CD14-positive monocyte (primary cell): ENCODE results near the gene PDE1C. TPM values are rescaled to one million over a fixed set of nuclear protein-coding genes. Genes with fewer than 3 reads are reported as not detected.

ENCODE experiments used
- DNase-seq, 3 donors: peaks; one replicate each; pipeline ENCODE4 v3.0.0-alpha.2; 2011 to 2022
- H2AFZ ChIP-seq: 2 replicates; pipeline ENCODE4 v1.6.0; 2012; ENCODE audit warnings: mild to moderate bottlenecking, low read depth, low read length, inconsistent platforms; ENCODE audit not compliant: insufficient read depth, poor library complexity, severe bottlenecking
- H3K27ac ChIP-seq, 2 donors: 1 replicate in 1 of 2; 2 replicates in 1 of 2; pipeline ENCODE4 v1.5.1; 2012 to 2013; ENCODE audit warnings: low read length in 2 of 2, control low read depth in 1 of 2, inconsistent platforms in 1 of 2, low read depth in 1 of 2, mild to moderate bottlenecking in 1 of 2
- H3K27me3 ChIP-seq, 2 donors: one replicate each; pipeline versions ENCODE4 v1.6.0 to v1.6.1; 2011 to 2013; ENCODE audit warnings: low read length in 2 of 2; ENCODE audit not compliant: control insufficient read depth in 2 of 2, insufficient read depth in 2 of 2
- H3K36me3 ChIP-seq, 2 donors: replicated peaks in 1 of 2; 1 replicate in 1 of 2; 2 replicates in 1 of 2; pipeline versions ENCODE4 v1.5.1 to v1.6.1; 2012 to 2013; ENCODE audit warnings: low read length in 2 of 2, control low read depth in 1 of 2, inconsistent platforms in 1 of 2, mild to moderate bottlenecking in 1 of 2; ENCODE audit not compliant: insufficient read depth in 2 of 2, control insufficient read depth in 1 of 2
- H3K4me1 ChIP-seq, 2 donors: 1 replicate in 1 of 2; 2 replicates in 1 of 2; pipeline versions ENCODE4 v1.5.1 to v1.6.1; 2012 to 2013; ENCODE audit warnings: low read length in 2 of 2, control low read depth in 1 of 2, inconsistent platforms in 1 of 2, mild to moderate bottlenecking in 1 of 2, moderate library complexity in 1 of 2; ENCODE audit not compliant: insufficient read depth in 2 of 2, control insufficient read depth in 1 of 2
- H3K4me2 ChIP-seq: replicated peaks from 2 replicates; pipeline ENCODE3; 2012; ENCODE audit warnings: low read length, moderate library complexity, mild to moderate bottlenecking; ENCODE audit not compliant: poor library complexity, severe bottlenecking; ENCODE audit errors: extremely low read depth
- H3K4me3 ChIP-seq, 3 experiments: fragments of 200-600 bp in 1 of 3; sonication (generic) in 1 of 3; replicated peaks in 1 of 3; 1 replicate in 2 of 3; 2 replicates in 1 of 3; pipeline ENCODE4 v1.5.1; 2011 to 2013; ENCODE audit warnings: low read length in 3 of 3, mild to moderate bottlenecking in 3 of 3, control low read depth in 2 of 3, low read depth in 2 of 3, inconsistent platforms in 1 of 3, moderate library complexity in 1 of 3
- H3K79me2 ChIP-seq: 2 replicates; pipeline ENCODE4 v1.6.0; 2012; ENCODE audit warnings: mild to moderate bottlenecking, control low read depth, inconsistent platforms, low read length, moderate library complexity; ENCODE audit not compliant: insufficient read depth
- H3K9ac ChIP-seq: 2 replicates; pipeline ENCODE4 v1.6.0; 2017; ENCODE audit warnings: low read length, mild to moderate bottlenecking; ENCODE audit not compliant: insufficient read depth, poor library complexity, severe bottlenecking
- H3K9me3 ChIP-seq, 2 donors: replicated peaks in 1 of 2; 1 replicate in 1 of 2; 2 replicates in 1 of 2; pipeline versions ENCODE4 v1.5.1 to v1.6.1; 2012 to 2013; ENCODE audit warnings: low read length in 2 of 2, control low read depth in 1 of 2; ENCODE audit not compliant: control insufficient read depth in 1 of 2, insufficient read depth in 1 of 2
- H4K20me1 ChIP-seq: 2 replicates; pipeline ENCODE4 v1.6.0; 2012; ENCODE audit warnings: mild to moderate bottlenecking, low read length, control low read depth, moderate library complexity; ENCODE audit not compliant: insufficient read depth
- H3K27ac Mint-ChIP-seq, 7 donors: one replicate each; pipeline ENCODE4 v1.8.0; 2020; ENCODE audit warnings: mild to moderate bottlenecking in 7 of 7, mixed read lengths in 7 of 7, moderate library complexity in 6 of 7, inconsistent platforms in 2 of 7
- H3K27me3 Mint-ChIP-seq, 3 donors: one replicate each; pipeline ENCODE4 v1.8.0; 2021 to 2022; ENCODE audit warnings: low read depth in 3 of 3, mild to moderate bottlenecking in 3 of 3, mixed read lengths in 3 of 3, moderate library complexity in 3 of 3, inconsistent platforms in 1 of 3
- H3K36me3 Mint-ChIP-seq, 2 donors: one replicate each; pipeline ENCODE4 v1.8.0; 2020; ENCODE audit warnings: mixed read lengths in 2 of 2, inconsistent platforms in 1 of 2, mild to moderate bottlenecking in 1 of 2
- H3K4me1 Mint-ChIP-seq: one replicate; pipeline ENCODE4 v1.8.0; 2020; ENCODE audit warnings: mild to moderate bottlenecking, mixed read lengths
- H3K4me3 Mint-ChIP-seq, 2 donors: one replicate each; pipeline ENCODE4 v1.8.0; 2020; ENCODE audit warnings: mild to moderate bottlenecking in 2 of 2, mixed read lengths in 2 of 2, moderate library complexity in 1 of 2
- H3K9me3 Mint-ChIP-seq, 7 donors: one replicate each; pipeline ENCODE4 v1.8.0; 2020 to 2022; ENCODE audit warnings: mixed read lengths in 7 of 7, mild to moderate bottlenecking in 6 of 7, moderate library complexity in 6 of 7, inconsistent platforms in 2 of 7
- CTCF ChIP-seq: fragments of 200-600 bp; IDR thresholded peaks from one replicate; pipeline ENCODE4 v1.8.0; 2022; ENCODE audit warnings: antibody characterized with exemption, mild to moderate bottlenecking
- WGBS: methylation state at CpG from one replicate; pipeline ENCODE4 v1.1.5; 2013; ENCODE audit warnings: missing lambda C conversion rate; ENCODE audit not compliant: insufficient coverage; 5-methylcytosine and 5-hydroxymethylcytosine counted together
- intact Hi-C, 2 donors: fragments of 100-400 bp; cut with micrococcal nuclease; formaldehyde crosslinking; loops; one replicate each; pipeline versions ENCODE4 v1.15.0 to v1.15.1; 2023
- polyA plus RNA-seq, 3 donors: library from polyadenylated mRNA; depleted of rRNA in 1 of 3; unstranded in 2 of 3; stranded (reverse) in 1 of 3; fragments of 300-500 nt in 2 of 3; fragments of >200 nt in 1 of 3; fragmentation: Illumina TruSeq in 2 of 3; gene quantifications; 1 replicate in 2 of 3; 2 replicates in 1 of 3; pipeline ENCODE4 v1.2.3, GENCODE V29; 2012 to 2021

PDE1C gene
- polyA plus RNA-seq, 3 donors: not detected

DNA sequence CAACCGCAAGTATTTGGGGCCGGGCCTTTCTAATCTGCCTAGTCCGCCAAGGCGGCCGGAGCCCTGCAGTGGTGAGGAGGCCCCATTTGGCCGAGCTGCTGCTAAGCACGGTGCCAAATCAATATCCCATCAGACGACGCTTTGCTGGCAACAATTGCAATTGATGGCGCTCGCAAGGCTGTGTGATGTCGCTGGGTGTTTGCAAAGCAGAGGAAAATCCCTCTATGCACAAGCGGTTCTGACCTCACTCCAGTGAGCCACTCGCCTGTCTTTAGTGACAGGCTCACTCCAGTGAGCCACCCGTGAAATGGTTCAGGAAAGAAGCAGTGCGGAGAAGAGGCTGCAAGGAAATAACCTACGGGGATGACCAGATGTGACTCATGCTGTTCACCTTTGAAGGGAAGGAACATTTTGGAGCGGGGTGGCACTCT, 18.3 kb upstream of the PDE1C start:
- TF ChIP-seq CTCF: no peak
- no peak overlapping the region for H3K4me3 Mint-ChIP-seq
- H3K36me3 ChIP-seq: no peaks in the 10 kb centered on the region
- H3K79me2 ChIP-seq: no peaks in the 10 kb centered on the region
- H3K9ac ChIP-seq: no peak overlapping the region
- no peaks in the 10 kb centered on the region for H3K36me3 Mint-ChIP-seq
- H3K9me3 ChIP-seq: no peaks in the 10 kb centered on the region
- peaks cover 0 to 2% (median 0%) of the 10 kb centered on the region in 3 donors for H3K27me3 Mint-ChIP-seq
- H3K4me3 ChIP-seq: no peak overlapping the region
- H3K27me3 ChIP-seq: no peaks in the 10 kb centered on the region
- no peak overlapping the region for H2AFZ ChIP-seq
- intact Hi-C loops: no loop called here
- 96% methylated on average over 16 of the region's 18 CpGs for WGBS
- H3K4me1 Mint-ChIP-seq: no peaks in the 10 kb centered on the region
- H3K9me3 Mint-ChIP-seq: peaks cover 0 to 14% (median 0%) of the 10 kb centered on the region in 7 donors
- H3K4me2 ChIP-seq: no peak overlapping the region
- H3K27ac ChIP-seq: no peak overlapping the region
- H4K20me1 ChIP-seq: no peaks in the 10 kb centered on the region
- no peak for DNase-seq
- no peaks in the 10 kb centered on the region for H3K4me1 ChIP-seq
- H3K27ac Mint-ChIP-seq: no peak overlapping the region

- Histone ChIP-seq H3K27me3 (no peaks in the 10 kb centered on the region), H3K9ac (no peak overlapping the region), H3K79me2 (no peaks in the 10 kb centered on the region), H3K4me2 (no peak overlapping the region), H3K4me1 (no peaks in the 10 kb centered on the region), H3K4me3 (no peak overlapping the region), H3K27ac (no peak overlapping the region), H3K9me3 (peaks cover 0 to 3% of the 10 kb centered on the region in 2 donors), H2AFZ (no peak overlapping the region), H3K36me3 (no peaks in the 10 kb centered on the region), H4K20me1 (no peaks in the 10 kb centered on the region)
- intact Hi-C loops: no loop called here
- Mint-ChIP-seq H3K27me3 (peaks cover 1 to 2% (median 1%) of the 10 kb centered on the region in 3 donors), H3K9me3 (peaks cover 2 to 13% (median 7%) of the 10 kb centered on the region in 7 donors), H3K4me1 (no peaks in the 10 kb centered on the region), H3K4me3 (no peak overlapping the region), H3K36me3 (no peaks in the 10 kb centered on the region), H3K27ac (no peak overlapping the region)
- WGBS: 100% methylated on average over 1 of the region's 6 CpGs
- no peak for DNase-seq
- no peak for TF ChIP-seq CTCF
Measured at GRCh38 chr7:32079510-32079909, 9.3 kb upstream of the PDE1C start.
